GM19025 (cell line): ENCODE results near the gene DDIT3.
A peak's percentile ranks its signal among the peaks of the same experiment; 100 is the strongest.
"Not testable (repeated sequence)": the region's sequence is repeated elsewhere in the genome, so short reads cannot be mapped to it uniquely, and the experiment has no call there.

Experiments used
- ATAC-seq: cut with Tn5 transposase; IDR thresholded peaks from one replicate; pipeline ENCODE4 v1.9.1; 2021; ENCODE audit warnings: mild to moderate bottlenecking, low read depth, moderate library complexity; ENCODE audit not compliant: unreplicated experiment

The DDIT3 gene

DNA sequence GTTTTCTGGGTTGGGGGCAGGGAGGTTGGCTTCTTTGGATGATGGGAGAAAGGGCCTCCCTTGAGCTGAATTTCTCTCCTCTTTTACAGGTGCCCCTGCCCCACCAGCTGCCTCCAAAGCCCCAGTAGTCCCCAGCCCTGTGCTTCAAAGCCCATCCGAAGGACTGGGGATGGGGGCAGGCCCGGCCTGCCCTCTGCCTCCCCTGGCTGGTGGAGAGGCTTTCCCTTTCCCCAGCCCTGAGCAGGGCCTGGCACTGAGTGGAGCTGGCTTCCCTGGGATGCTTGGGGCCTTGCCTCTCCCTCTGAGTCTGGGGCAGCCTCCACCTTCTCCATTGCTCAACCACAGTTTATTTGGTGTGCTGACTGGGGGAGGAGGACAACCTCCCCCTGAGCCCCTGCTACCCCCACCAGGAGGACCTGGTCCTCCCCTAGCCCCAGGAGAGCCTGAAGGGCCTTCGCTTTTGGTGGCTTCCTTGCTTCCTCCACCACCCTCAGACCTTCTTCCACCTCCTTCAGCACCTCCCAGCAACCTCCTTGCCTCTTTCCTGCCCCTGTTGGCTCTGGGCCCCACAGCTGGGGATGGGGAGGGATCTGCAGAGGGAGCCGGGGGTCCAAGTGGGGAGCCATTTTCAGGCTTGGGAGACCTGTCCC lies 6.3 kb upstream of the DDIT3 start:
- no peak for ATAC-seq

DNA sequence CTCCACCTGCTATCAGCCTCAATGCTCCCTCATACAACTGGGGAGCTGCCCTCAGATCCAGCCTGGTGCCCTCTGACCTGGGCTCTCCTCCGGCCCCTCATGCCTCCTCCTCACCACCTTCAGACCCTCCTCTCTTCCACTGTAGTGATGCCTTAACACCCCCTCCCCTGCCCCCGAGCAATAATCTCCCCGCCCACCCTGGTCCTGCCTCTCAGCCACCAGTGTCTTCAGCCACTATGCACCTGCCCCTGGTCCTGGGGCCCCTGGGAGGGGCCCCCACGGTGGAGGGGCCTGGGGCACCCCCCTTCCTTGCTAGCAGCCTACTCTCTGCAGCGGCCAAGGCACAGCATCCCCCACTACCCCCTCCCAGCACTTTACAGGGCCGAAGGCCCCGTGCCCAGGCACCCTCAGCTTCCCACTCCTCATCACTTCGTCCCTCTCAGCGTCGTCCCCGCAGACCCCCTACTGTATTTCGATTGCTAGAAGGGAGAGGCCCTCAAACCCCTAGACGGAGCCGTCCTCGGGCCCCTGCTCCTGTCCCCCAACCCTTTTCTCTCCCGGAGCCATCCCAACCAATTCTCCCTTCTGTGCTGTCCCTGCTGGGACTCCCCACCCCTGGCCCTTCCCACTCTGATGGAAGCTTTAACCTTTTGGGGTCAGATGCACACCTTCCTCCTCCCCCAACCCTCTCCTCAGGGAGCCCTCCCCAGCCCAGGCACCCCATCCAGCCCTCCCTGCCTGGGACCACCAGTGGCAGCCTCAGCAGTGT lies 5.5 kb upstream of the DDIT3 start:
- ATAC-seq: no peak

GRCh38 chr12:57524814-57525614 lies 4.7 kb upstream of the DDIT3 start:
- ATAC-seq: no peak

GRCh38 chr12:57523706-57524614 lies 3.6 kb upstream of the DDIT3 start:
- ATAC-seq: no peak

- no peak for ATAC-seq
These were observed 2.8 kb upstream of the DDIT3 start for GRCh38 chr12:57522887-57523705.

- peak; percentile 30 for ATAC-seq
These were observed 1.9 kb upstream of the DDIT3 start, which contains the start of gene MBD6 for GRCh38 chr12:57522011-57522886. Gene MBD6 (plus strand): TSS chr12:57522824. CDS start chr12:57524304, 1,480 bp downstream.

DNA sequence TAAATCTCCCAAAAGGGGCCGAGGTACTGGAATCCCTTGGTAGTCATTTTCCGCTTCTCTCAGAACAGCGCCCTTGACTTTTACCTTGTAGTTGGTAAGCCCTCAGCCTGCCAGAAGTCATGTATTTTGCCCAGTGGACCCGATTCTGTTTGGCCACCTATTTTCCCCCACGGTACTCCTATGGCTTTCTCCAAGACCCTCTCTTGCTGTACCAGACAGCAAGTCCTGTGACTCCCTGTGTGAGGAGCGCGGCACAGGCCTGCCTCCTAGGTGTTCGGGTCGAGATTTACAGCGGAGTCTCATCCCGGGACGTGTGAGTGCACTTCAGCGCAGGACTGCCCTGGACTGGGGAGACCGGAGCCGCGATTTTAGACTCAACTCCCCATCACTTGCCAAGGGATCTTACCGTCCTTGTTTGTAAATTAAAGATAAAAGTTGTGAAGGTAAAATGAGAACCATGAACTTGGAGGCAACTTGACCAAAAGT lies 1.3 kb upstream of the DDIT3 start:
- ATAC-seq: no peak

- peak; percentile 0 for ATAC-seq
These were observed 590 bp downstream of the DDIT3 start for GRCh38 chr12:57519796-57520052.

DNA sequence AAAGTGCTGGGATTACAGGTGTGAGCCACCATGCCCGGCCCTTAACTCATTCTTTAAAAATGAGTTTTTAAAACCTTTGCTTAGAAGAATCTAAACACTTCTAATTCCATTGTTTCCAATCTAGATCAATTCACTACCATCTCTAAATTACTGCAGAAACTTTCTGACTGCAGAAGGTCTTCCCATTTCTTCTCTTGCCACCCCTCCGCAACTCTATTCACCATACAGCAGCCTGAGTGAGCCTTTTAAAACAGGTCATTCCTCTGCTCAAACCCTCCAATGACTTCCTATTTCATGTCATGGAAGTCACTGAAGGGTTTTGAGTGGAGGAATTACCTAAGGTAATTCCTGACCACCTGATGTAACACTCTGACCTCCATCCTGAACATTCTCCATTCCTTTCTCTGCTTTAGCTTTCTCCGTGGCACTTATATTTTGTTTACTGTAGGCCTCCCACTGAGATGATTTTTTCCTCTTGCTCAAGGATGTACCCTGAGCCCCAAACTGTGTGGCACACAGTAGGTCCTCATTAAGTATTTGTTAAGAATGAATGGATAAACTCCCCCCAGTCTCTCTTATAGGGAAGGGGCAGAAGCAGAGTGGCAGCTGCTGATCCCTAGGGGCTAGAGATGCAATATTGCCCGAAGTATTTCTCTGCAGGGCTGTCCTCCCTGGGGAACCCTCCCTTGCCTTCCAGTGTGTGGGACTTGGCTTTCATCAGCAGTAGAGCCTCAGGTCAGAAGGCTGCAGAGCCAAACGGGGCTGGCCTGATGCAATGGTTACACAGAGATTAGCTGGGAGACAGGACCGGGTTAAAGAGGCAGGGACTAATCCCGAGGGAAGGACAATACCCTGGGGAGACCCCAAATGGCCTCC lies 1.2 kb downstream of the DDIT3 start:
- ATAC-seq: no peak

DNA sequence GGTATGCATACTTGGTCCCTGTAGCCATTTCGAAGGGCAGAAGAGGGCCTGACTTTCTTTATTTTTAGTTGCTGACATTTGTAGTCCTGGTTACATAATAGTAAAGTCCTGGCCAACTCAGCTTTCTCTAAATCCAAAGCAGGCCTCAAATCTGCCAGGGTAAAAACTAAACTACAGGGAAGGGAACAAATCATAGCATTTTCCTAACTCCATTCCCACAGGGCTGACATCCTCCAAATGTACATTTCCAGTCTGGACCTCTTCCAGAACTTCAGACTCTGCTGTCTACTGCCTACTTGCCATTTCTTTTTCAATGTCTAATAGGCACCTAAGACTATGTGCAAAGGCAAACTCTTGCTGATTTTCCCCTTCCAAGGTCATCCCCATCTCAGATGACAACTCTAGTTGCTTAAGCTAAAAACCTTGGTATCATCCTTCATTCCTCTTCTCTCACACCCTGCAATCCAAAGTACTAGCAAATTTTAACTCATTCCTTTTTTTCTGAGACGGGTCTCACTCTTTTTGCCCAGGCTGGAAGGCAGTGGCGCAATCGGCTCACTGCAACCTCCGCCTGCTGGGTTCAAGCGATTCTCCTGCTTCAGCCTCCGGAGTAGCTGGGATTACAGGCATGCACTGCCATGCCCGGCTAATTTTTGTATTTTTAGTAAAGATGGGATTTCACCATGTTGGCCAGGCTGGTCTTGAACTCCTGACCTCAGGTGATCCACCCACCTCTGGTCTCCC lies 2.0 kb downstream of the DDIT3 start:
- ATAC-seq: no peak

DNA sequence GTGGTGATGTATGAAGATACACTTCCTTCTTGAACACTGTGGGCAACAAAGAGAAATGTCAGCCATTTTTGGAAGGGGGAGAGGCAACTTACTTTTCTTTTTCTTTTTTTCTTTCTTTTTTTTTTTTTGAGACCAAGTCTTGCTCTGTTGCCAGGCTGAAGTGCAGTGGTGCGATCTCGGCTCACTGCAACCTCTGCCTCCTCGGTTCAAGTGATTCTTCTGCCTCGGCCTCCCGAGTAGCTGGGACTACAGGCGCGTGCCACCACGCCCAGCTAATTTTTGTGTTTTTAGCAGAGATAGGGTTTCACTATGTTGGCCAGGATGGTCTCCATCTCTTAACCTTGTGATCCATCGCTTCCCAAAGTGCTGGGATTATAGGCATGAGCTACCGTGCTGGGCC lies 2.6 kb downstream of the DDIT3 start:
- ATAC-seq: not testable (repeated sequence)

- no peak for ATAC-seq
These were observed 3.1 kb downstream of the DDIT3 start for GRCh38 chr12:57517187-57517586.

DNA sequence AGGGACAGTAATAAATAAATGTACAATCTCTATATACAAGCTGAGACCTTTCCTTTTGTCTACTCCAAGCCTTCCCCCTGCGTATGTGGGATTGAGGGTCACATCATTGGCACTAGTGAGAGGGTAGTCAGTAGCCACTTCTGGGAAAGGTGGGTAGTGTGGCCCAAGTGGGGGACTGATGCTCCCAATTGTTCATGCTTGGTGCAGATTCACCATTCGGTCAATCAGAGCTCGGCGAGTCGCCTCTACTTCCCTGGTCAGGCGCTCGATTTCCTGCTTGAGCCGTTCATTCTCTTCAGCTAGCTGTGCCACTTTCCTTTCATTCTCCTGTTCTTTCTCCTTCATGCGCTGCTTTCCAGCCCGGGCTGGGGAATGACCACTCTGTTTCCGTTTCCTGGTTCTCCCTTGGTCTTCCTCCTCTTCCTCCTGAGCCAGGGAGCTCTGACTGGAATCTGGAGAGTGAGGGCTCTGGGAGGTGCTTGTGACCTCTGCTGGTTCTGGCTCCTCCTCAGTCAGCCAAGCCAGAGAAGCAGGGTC lies 3.6 kb downstream of the DDIT3 start:
- no peak for ATAC-seq

DNA sequence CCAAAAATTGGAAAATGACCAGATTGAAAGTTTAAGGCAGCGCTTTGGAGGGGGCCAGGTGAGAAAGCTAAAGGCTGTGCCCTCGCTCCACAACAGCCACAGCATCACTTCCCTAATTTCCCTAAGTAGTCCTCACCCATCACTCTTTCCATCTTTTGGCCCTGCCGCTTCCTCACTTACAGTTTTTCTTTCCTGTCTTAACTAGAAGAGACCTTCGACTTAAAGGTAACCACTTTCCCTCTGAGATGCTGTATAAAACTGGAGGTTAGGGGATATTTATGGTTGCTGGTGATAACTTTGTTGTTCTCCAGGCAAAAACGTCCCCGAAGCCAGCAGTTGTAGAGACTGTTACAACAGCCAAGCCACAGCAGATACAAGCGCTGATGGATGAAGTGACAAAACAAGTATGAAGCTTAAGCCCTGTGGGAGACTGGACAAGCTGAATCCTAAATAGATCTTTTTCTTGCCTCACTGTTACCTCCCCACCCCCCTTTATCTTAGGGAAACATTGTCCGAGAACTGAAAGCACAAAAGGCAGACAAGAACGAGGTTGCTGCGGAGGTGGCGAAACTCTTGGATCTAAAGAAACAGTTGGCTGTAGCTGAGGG lies 4.3 kb downstream of the DDIT3 start:
- ATAC-seq: no peak

GRCh38 chr12:57515408-57515933 lies 4.8 kb downstream of the DDIT3 start:
- no peak for ATAC-seq
